ENCODE results near the gene SGMS1.

SGMS1 gene

DNA sequence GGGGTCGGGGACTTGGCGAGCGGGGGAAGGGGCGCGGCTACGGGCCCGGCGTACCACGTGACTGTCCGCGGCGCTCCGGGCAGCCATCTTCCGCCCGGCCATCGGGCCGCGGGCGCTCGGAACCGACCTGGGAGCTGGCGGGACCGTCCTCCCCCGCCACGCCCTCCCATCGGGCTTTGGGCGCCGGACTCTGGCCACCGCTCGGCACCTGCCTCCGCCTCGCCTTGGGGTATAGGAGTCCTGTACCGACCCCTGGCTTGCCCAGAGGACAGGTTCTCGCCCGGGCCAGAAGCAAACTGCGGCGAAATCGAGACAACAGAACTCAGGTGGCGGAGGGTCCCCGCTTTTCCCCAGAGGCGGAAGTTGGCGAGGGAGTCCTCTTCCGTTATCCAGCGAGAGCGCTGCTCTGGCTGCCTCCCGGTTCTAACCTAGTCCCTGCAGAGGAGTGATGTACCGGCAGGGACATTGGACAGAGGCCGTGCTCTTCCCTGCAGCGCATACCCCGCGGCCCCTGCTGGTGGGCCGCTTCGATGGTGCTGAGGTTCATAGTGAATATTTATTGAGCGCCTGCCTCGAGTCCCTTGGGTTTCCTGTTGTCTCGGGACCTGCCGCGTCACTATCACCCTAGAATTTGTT is 1.2 kb upstream of the SGMS1 start:
- TF ChIP-seq, protein P1, sequence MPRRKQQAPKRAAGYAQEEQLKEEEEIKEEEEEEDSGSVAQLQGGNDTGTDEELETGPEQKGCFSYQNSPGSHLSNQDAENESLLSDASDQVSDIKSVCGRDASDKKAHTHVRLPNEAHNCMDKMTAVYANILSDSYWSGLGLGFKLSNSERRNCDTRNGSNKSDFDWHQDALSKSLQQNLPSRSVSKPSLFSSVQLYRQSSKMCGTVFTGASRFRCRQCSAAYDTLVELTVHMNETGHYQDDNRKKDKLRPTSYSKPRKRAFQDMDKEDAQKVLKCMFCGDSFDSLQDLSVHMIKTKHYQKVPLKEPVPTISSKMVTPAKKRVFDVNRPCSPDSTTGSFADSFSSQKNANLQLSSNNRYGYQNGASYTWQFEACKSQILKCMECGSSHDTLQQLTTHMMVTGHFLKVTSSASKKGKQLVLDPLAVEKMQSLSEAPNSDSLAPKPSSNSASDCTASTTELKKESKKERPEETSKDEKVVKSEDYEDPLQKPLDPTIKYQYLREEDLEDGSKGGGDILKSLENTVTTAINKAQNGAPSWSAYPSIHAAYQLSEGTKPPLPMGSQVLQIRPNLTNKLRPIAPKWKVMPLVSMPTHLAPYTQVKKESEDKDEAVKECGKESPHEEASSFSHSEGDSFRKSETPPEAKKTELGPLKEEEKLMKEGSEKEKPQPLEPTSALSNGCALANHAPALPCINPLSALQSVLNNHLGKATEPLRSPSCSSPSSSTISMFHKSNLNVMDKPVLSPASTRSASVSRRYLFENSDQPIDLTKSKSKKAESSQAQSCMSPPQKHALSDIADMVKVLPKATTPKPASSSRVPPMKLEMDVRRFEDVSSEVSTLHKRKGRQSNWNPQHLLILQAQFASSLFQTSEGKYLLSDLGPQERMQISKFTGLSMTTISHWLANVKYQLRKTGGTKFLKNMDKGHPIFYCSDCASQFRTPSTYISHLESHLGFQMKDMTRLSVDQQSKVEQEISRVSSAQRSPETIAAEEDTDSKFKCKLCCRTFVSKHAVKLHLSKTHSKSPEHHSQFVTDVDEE (CRISPR knock-in tag; IDR thresholded peaks at IDR 0.05), result peak; percentile 48; the same call in 1 of the 2 replicates
- TF ChIP-seq BACH2 (CRISPR knock-in tag; IDR thresholded peaks at IDR 0.05; ENCODE audit: borderline replicate concordance), result no peak
- TF ChIP-seq ZFP30 (CRISPR knock-in tag; IDR thresholded peaks at IDR 0.05), result no peak
- no peak for TF ChIP-seq OSR1 (CRISPR knock-in tag; IDR thresholded peaks at IDR 0.05)
- TF ChIP-seq, protein P2, sequence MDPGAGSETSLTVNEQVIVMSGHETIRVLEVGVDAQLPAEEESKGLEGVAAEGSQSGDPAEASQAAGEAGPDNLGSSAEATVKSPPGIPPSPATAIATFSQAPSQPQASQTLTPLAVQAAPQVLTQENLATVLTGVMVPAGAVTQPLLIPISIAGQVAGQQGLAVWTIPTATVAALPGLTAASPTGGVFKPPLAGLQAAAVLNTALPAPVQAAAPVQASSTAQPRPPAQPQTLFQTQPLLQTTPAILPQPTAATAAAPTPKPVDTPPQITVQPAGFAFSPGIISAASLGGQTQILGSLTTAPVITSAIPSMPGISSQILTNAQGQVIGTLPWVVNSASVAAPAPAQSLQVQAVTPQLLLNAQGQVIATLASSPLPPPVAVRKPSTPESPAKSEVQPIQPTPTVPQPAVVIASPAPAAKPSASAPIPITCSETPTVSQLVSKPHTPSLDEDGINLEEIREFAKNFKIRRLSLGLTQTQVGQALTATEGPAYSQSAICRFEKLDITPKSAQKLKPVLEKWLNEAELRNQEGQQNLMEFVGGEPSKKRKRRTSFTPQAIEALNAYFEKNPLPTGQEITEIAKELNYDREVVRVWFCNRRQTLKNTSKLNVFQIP (CRISPR knock-in tag; IDR thresholded peaks at IDR 0.05; ENCODE audit: borderline replicate concordance, low read depth), result no peak
- TF ChIP-seq GLIS3 (CRISPR knock-in tag; IDR thresholded peaks at IDR 0.05), result no peak; the same call in 1 of the 2 replicates
- TF ChIP-seq ZNF8 (CRISPR knock-in tag; IDR thresholded peaks at IDR 0.05), result no peak
- TF ChIP-seq, protein P3, sequence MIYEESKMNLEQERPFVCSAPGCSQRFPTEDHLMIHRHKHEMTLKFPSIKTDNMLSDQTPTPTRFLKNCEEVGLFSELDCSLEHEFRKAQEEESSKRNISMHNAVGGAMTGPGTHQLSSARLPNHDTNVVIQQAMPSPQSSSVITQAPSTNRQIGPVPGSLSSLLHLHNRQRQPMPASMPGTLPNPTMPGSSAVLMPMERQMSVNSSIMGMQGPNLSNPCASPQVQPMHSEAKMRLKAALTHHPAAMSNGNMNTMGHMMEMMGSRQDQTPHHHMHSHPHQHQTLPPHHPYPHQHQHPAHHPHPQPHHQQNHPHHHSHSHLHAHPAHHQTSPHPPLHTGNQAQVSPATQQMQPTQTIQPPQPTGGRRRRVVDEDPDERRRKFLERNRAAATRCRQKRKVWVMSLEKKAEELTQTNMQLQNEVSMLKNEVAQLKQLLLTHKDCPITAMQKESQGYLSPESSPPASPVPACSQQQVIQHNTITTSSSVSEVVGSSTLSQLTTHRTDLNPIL (CRISPR knock-in tag; IDR thresholded peaks at IDR 0.05; ENCODE audit: low read depth), result no peak
- TF ChIP-seq, protein P4, sequence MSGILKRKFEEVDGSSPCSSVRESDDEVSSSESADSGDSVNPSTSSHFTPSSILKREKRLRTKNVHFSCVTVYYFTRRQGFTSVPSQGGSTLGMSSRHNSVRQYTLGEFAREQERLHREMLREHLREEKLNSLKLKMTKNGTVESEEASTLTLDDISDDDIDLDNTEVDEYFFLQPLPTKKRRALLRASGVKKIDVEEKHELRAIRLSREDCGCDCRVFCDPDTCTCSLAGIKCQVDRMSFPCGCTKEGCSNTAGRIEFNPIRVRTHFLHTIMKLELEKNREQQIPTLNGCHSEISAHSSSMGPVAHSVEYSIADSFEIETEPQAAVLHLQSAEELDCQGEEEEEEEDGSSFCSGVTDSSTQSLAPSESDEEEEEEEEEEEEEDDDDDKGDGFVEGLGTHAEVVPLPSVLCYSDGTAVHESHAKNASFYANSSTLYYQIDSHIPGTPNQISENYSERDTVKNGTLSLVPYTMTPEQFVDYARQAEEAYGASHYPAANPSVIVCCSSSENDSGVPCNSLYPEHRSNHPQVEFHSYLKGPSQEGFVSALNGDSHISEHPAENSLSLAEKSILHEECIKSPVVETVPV (CRISPR knock-in tag; IDR thresholded peaks at IDR 0.05), result no peak
- peak; percentile 12; the same call in 1 of the 2 replicates for TF ChIP-seq ZFP3 (CRISPR knock-in tag; IDR thresholded peaks at IDR 0.05)
- TF ChIP-seq RARB (CRISPR knock-in tag; IDR thresholded peaks at IDR 0.05), result no peak
- no peak for TF ChIP-seq ZNF565 (CRISPR knock-in tag; conservative IDR thresholded peaks at IDR 0.05; ENCODE audit: low read depth)
- no peak for TF ChIP-seq CSDC2 (CRISPR knock-in tag; IDR thresholded peaks at IDR 0.05)
- no peak for TF ChIP-seq TCF4 (CRISPR knock-in tag; IDR thresholded peaks at IDR 0.05; ENCODE audit: borderline replicate concordance)
- TF ChIP-seq PPARA (CRISPR knock-in tag; IDR thresholded peaks at IDR 0.05; ENCODE audit: borderline replicate concordance), result no peak
- peak; percentile 66 for ATAC-seq

DNA sequence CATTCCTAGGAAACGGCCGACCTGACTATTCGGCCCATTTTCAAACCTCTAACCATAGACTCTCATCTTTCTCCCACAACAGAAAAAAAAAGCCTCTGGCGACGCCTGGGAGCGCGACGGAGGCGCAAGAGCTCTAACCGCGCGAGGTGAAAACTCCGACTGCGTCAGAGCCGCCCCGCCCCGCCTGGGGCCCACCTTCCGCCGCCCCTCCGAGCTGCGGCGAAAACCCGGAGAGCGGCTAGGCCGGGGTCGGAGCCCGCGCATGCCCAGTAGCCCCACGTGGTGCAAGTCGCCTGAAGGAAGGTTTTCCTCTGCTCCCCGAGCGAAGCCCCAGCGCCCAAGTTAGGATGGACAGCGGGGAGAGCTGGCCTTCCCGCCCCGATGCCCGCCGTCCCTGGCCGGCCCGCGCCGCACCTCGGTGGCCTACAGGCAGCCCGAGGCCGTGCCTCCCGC is 683 bp upstream of the SGMS1 start:
- TF ChIP-seq ZFP3 (CRISPR knock-in tag; IDR thresholded peaks at IDR 0.05) (0 out of 2 replicates have a peak, but pooled peaks have one; percentile 6), ISL1 (CRISPR knock-in tag; IDR thresholded peaks at IDR 0.05) (no peak)
- ATAC-seq, result peak; percentile 61

DNA sequence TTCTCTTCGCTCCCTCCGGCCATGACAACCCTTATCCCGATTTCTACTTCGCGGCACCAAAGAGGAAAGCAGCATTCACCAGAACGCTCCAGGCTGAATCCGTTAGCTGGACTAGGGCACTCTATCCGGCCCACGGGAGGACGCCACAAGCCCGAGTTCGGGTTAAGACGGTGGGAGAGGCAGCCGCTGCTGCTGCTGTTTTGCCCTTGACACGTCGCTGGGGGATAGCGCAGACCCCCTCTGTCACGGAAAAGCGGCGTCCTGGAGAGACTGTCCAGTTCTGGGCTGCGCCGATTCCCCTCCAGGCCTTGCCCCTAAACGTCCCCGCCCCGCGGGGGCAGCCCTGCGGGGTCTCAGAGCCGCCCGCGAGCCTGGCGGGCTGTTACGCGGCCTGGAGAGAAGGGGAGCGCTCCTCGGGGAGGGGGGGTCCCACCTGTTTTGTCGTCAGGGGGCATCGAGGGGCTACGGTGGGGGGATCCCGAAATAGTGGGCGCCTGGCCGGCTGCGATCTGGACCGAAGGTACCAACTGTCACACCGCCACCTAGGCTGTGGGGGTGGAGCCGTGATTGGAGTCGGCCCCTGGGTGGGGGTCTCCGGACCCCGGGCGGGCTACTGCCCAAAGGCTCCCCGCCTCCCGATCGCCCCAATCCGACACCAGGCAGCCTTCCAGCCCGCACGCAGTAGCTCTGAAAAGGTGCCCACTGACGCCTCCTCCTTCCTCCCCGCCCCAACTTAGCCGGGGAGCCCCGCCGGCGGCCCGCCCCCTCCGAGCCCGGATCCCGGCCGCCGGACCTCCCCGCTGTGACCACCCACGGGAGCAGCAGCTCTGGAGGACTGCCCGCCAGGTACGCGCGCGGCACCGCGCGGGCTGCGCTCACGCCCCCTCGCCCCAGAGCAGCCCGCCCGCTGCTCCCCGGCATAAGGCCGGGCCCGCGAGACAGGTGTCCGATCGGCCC is 772 bp downstream of the SGMS1 start:
- peak; percentile 33 for ATAC-seq

DNA sequence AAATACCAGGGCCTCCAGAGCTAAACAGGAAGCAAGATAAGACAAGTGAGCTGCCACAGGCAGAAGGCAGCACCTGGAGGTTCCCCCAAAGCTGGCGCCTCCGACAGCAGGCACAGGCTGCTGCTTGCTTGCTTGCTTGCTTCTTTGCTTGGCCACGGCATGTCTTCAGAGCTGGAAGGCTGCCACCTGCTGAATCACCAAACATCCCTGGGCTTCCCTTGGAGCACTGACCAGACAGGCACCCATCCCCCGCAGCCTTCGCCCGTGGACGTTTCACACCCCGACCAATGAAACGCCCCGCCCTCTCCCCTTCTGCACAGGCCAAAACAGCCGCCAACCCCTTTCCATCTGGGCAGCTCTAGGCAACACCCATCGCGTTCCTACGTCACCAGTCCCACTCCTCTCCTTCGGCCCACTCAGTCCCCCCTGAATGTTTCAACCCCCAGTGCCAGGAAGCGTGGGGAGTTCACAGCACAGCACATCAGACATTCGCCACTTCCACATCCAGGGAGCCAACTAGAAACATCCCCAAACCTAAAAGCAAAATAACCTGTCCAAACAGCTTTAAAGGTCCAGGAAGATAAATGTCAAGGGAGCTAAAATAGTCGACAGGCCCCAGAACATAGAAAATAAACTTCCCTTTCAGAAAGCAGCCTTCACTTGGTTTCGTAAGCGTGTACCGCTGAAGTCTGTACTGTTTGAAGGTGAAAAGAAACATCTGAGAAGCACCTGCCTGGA is 1.6 kb downstream of the SGMS1 start:
- peak; percentile 36 for ATAC-seq
- TF ChIP-seq ZNF565 (CRISPR knock-in tag; conservative IDR thresholded peaks at IDR 0.05; ENCODE audit: low read depth) (no peak), ZC3H10 (CRISPR knock-in tag; IDR thresholded peaks at IDR 0.05) (no peak)
- TF ChIP-seq, protein P1 (CRISPR knock-in tag; IDR thresholded peaks at IDR 0.05), result peak; percentile 43; the same call in 1 of the 2 replicates
- TF ChIP-seq, protein P4 (CRISPR knock-in tag; IDR thresholded peaks at IDR 0.05), result no peak

More for the DNA sequence above, 772 bp downstream of the SGMS1 start:
- TF ChIP-seq OSR1 (CRISPR knock-in tag; IDR thresholded peaks at IDR 0.05), result no peak

All from SK-N-SH treated with all-trans-retinoic acid at 6 μM for 48 hours (cell line).